Esophagus squamous epithelium (tissue), 4 donors: Measurements from ENCODE around the gene TMEM44.

Experiments
- CTCF ChIP-seq, 6 experiments: fragments of 450-650 bp in 4 of 6; fragments of 200-600 bp in 2 of 6; sonication (generic) in 2 of 6; IDR thresholded peaks; one replicate each; pipeline ENCODE4 v1.5.1; 2016 to 2019; ENCODE audit warnings: antibody characterized with exemption in 6 of 6, mild to moderate bottlenecking in 4 of 6, moderate library complexity in 4 of 6
- POLR2A ChIP-seq, 4 donors: fragments of 450-650 bp; IDR thresholded peaks; one replicate each; pipeline ENCODE4 v1.6.1; 2017; ENCODE audit warnings: antibody characterized with exemption in 4 of 4, mild to moderate bottlenecking in 4 of 4, moderate library complexity in 3 of 4

DNA sequence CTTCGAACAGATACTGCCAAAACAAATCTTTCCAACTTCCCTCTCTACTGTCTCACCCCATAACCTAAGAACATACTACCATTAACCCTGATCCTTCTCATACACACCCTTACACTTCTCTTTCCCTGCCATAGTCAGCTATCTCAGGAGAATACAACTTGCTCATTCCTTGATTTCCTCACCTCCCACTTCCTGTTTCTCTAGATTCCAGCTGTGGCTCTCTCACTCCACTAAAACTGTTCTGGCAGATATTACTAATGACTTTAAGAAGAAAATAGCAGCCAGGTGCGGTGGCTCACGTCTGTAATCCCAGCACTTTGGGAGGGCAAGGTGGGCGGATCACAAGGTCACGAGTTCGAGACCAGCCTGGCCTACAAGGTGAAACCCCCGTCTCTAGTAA lies 34.1 kb upstream of the TMEM44 start:
- TF ChIP-seq CTCF (IDR thresholded peaks at IDR 0.05) (no peak), POLR2A (IDR thresholded peaks at IDR 0.05) (no peak)
